A673 (cell line): ENCODE measurements around the gene TBC1D5. TPM values are rescaled to one million over a fixed set of nuclear protein-coding genes. Genes with fewer than 3 reads are reported as not detected.
A peak's percentile ranks its signal among the peaks of the same experiment; 100 is the strongest.

ENCODE experiments used
- BruUV-seq: library from RNA; stranded (reverse); fragments of 400-500 nt; replicated peaks from 2 replicates; lab custom pipeline; 2021; lab: Mats Ljungman, UMichigan
- CTCF ChIA-PET: fragments of 300-600 bp; sonication (Branson Sonifier 250); formaldehyde crosslinking; loops from one replicate; lab custom pipeline; 2022; ENCODE audit warnings: antibody characterized with exemption; lab: Charles Lee
- POLR2A ChIA-PET: fragments of 300-600 bp; sonication (Branson Sonifier 250); formaldehyde crosslinking; loops from one replicate; lab custom pipeline; 2022; ENCODE audit warnings: antibody characterized with exemption; ENCODE audit not compliant: low non-redundant PET; lab: Charles Lee
- DNase-seq: peaks from one replicate; pipeline ENCODE4 v3.0.0-alpha.2; 2015; ENCODE audit warnings: low spot score
- H3K27ac ChIP-seq: fragments of 200-600 bp; sonication (generic); 2 replicates; pipeline ENCODE4 v1.5.1; 2016; ENCODE audit warnings: mixed run types, low read depth, mild to moderate bottlenecking, mixed read lengths, antibody characterized with exemption, low read length; ENCODE audit not compliant: poor library complexity, severe bottlenecking
- H3K27me3 ChIP-seq: fragments of 200-600 bp; sonication (generic); replicated peaks from 2 replicates; pipeline ENCODE4 v1.6.1; 2017; ENCODE audit warnings: mixed run types, low read depth, mild to moderate bottlenecking, mixed read lengths, antibody characterized with exemption, low read length; ENCODE audit not compliant: insufficient read depth, poor library complexity
- H3K36me3 ChIP-seq: fragments of 200-600 bp; sonication (generic); 2 replicates; pipeline ENCODE4 v1.6.1; 2016; ENCODE audit warnings: mixed run types, mild to moderate bottlenecking, mixed read lengths, antibody characterized with exemption, low read length; ENCODE audit not compliant: insufficient read depth, poor library complexity, severe bottlenecking
- H3K4me1 ChIP-seq: fragments of 200-600 bp; sonication (generic); 2 replicates; pipeline ENCODE4 v1.6.1; 2017; ENCODE audit warnings: mixed run types, mild to moderate bottlenecking, mixed read lengths, antibody characterized with exemption, low read length; ENCODE audit not compliant: insufficient read depth, poor library complexity, severe bottlenecking
- H3K4me3 ChIP-seq: fragments of 200-600 bp; sonication (generic); 2 replicates; pipeline ENCODE4 v1.5.1; 2016; ENCODE audit warnings: low read depth, mixed run types, mild to moderate bottlenecking, mixed read lengths, low read length; ENCODE audit not compliant: poor library complexity, severe bottlenecking
- H3K9me3 ChIP-seq: fragments of 200-600 bp; sonication (generic); 2 replicates; pipeline ENCODE4 v1.6.1; 2016; ENCODE audit warnings: mixed run types, low read depth, mild to moderate bottlenecking, mixed read lengths, antibody characterized with exemption, low read length; ENCODE audit not compliant: poor library complexity, severe bottlenecking
- CTCF ChIP-seq: fragments of 300-800, 200-600 bp; sonication (generic); conservative IDR thresholded peaks from 2 replicates; pipeline ENCODE4 v1.5.1; 2017; ENCODE audit warnings: low read depth, mild to moderate bottlenecking, antibody characterized with exemption, low read length, moderate library complexity, mixed read lengths
- EZH2 ChIP-seq: fragments of 200-600 bp; sonication (generic); IDR thresholded peaks from 2 replicates; pipeline ENCODE4 v1.6.1; 2017; ENCODE audit warnings: borderline replicate concordance, low read depth, mild to moderate bottlenecking, mixed read lengths, antibody characterized with exemption, low read length; ENCODE audit not compliant: poor library complexity, severe bottlenecking
- intact Hi-C: fragments of 100-400 bp; cut with micrococcal nuclease; formaldehyde crosslinking; loops from one replicate; pipeline ENCODE4 v1.10.0; 2022; ENCODE audit not compliant: unreplicated experiment
- total RNA-seq: library from RNA; stranded (reverse); gene quantifications from 2 replicates; pipeline ENCODE4 v1.2.3, GENCODE V29; 2021

The TBC1D5 gene
- total RNA-seq, 1 experiment from 2014 or later, result 40.7 TPM

- no TSS peak for BruUV-seq
- no peak for DNase-seq
Observed at GRCh38 chr3:17640466-17640865, 102.0 kb downstream of the TBC1D5 start.

GRCh38 chr3:17639765-17640164 is 102.7 kb downstream of the TBC1D5 start:
- peak; percentile 10 for DNase-seq
- ChIA-PET POLR2A (no interaction called here), CTCF (no interaction called here)
- Histone ChIP-seq H3K36me3 (no peaks in the 10 kb centered on the region), H3K4me1 (peaks cover 4% of the 10 kb centered on the region), H3K27me3 (no peaks in the 10 kb centered on the region), H3K4me3 (no peak overlapping the region), H3K9me3 (no peaks in the 10 kb centered on the region), H3K27ac (no peak overlapping the region)
- no peak for TF ChIP-seq CTCF
- TF ChIP-seq EZH2, result no peak
- intact Hi-C loops, result no loop called here
- BruUV-seq, result no TSS peak

More at GRCh38 chr3:17640466-17640865, 102.0 kb downstream of the TBC1D5 start:
- Histone ChIP-seq H3K9me3 (no peaks in the 10 kb centered on the region), H3K27me3 (no peaks in the 10 kb centered on the region), H3K4me1 (peaks cover 8% of the 10 kb centered on the region), H3K27ac (no peak overlapping the region), H3K36me3 (no peaks in the 10 kb centered on the region), H3K4me3 (no peak overlapping the region)
- CTCF ChIA-PET, result no interaction called here
- intact Hi-C loops, result no loop called here
- TF ChIP-seq EZH2 (no peak), CTCF (no peak)
- POLR2A ChIA-PET, result no interaction called here

GRCh38 chr3:17639257-17639656 is 103.2 kb downstream of the TBC1D5 start:
- DNase-seq, result no peak
- H3K27ac ChIP-seq, result no peak overlapping the region
- H3K4me3 ChIP-seq, result no peak overlapping the region
- no peaks in the 10 kb centered on the region for H3K9me3 ChIP-seq
- TF ChIP-seq EZH2, result no peak
- TF ChIP-seq CTCF, result no peak
- H3K36me3 ChIP-seq, result no peaks in the 10 kb centered on the region
- H3K4me1 ChIP-seq, result peaks cover 4% of the 10 kb centered on the region
- H3K27me3 ChIP-seq, result no peaks in the 10 kb centered on the region
- BruUV-seq, result no TSS peak
- ChIA-PET CTCF (no interaction called here), POLR2A (no interaction called here)
- intact Hi-C loops, result no loop called here
